Measurements from ENCODE around the gene CMTM5.
"Not testable (repeated sequence)": the region's sequence is repeated elsewhere in the genome, so short reads cannot be mapped to it uniquely, and the experiment has no call there.

Gene CMTM5

DNA sequence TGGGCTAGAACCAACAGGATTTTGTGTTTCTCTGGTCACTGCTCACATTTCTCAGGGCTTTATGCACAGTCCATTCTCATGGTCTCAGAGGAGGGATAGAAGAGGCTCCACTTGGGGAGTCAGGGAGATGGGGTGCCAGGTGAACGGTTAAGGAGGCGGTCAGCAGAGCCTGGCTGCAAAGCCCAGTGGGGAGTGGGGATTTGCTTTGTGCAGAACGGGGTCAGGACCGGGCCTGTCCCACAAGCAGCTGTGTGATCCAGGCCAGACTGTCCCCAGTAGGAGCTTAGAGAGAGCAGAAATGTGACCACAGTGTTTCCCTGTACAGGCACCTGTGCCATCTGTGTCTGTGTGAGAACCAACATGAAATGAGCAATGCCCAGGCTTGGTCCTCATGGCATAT lies 4.1 kb downstream of the CMTM5 start:
- no peaks in the 10 kb centered on the region for H3K9me3 ChIP-seq (ENCODE audit: control insufficient read depth, low read length)
- H3K9ac ChIP-seq (ENCODE audit: low read length), result no peak overlapping the region
- no peaks in the 10 kb centered on the region for H3K4me1 ChIP-seq (ENCODE audit: control insufficient read depth, insufficient read depth, low read length)
- H3K36me3 ChIP-seq (ENCODE audit: control insufficient read depth, insufficient read depth, low read length, severe bottlenecking), result no peaks in the 10 kb centered on the region
- no peak for DNase-seq (ENCODE audit: low read depth)
- peaks cover 75% of the 10 kb centered on the region for H3K27me3 ChIP-seq (replicated peaks; ENCODE audit: control insufficient read depth, insufficient read depth, low read length)
- no peak overlapping the region for H3K4me3 ChIP-seq (ENCODE audit: low read length)

GRCh38 chr14:23381871-23382270 lies 5.0 kb downstream of the CMTM5 start:
- H3K4me1 ChIP-seq (ENCODE audit: control insufficient read depth, insufficient read depth, low read length), result no peaks in the 10 kb centered on the region
- H3K27me3 ChIP-seq (replicated peaks; ENCODE audit: control insufficient read depth, insufficient read depth, low read length), result peaks cover 75% of the 10 kb centered on the region
- no peaks in the 10 kb centered on the region for H3K36me3 ChIP-seq (ENCODE audit: control insufficient read depth, insufficient read depth, low read length, severe bottlenecking)
- H3K9ac ChIP-seq (ENCODE audit: low read length), result no peak overlapping the region
- no peak for DNase-seq (ENCODE audit: low read depth)
- H3K4me3 ChIP-seq (ENCODE audit: low read length), result no peak overlapping the region
- no peaks in the 10 kb centered on the region for H3K9me3 ChIP-seq (ENCODE audit: control insufficient read depth, low read length)

DNA sequence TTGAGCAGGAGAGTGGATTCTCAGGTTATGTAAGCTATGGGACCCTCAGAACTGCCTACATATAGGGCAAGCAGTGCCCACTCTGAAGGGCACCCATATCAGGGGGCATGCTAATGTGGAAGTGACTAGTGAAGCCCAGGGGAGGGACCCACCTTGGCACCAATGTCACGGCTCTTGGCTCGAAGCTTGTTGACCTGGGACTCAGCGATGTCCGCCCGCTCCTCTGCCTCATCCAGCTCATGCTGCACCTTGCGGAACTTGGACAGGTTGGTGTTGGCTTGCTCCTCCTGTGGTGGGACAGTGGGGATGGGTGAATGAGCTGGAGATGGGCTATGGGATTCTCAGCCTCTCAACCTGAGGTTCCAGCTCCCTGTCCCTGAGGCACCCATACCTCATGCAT lies 5.4 kb downstream of the CMTM5 start:
- peaks cover 76% of the 10 kb centered on the region for H3K27me3 ChIP-seq (replicated peaks; ENCODE audit: control insufficient read depth, insufficient read depth, low read length)

DNA sequence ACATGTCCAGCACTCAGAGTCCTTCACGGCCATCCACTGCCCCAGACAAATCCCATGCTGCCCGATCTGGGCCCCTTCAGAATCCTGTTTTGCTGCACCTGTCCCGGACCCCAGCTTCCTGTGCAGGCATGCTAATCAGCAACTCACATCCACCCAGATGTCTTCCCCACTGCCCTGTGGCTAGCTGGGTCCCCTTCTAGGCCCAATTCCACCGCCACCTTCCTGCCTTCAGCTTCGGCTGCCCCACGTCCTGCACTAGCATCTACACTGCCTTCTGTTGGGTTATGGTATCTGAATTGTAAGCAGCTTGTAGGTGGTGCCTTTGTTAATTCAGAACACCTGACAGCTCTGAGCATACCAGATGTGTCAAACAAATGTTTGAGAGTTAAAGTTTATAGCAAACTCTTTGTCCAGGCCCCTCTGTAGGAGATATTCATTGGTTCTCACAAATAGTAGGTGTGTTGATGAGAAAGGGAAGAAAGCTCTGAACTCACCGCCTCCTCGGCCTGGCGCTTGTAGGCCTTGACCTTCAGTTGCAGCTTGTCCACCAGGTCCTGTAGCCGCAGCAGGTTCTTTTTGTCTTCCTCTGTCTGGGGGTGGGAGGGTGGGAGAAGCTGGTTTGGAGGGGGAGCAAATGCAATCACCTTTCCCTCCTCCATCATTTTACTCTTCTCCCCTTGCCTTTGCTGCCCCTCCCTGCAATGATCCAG lies 6.0 kb downstream of the CMTM5 start:
- no peak overlapping the region for H3K9ac ChIP-seq (ENCODE audit: low read length)
- peaks cover 79% of the 10 kb centered on the region for H3K27me3 ChIP-seq (replicated peaks; ENCODE audit: control insufficient read depth, insufficient read depth, low read length)
- DNase-seq (ENCODE audit: low read depth), result no peak
- no peaks in the 10 kb centered on the region for H3K9me3 ChIP-seq (ENCODE audit: control insufficient read depth, low read length)
- H3K4me1 ChIP-seq (ENCODE audit: control insufficient read depth, insufficient read depth, low read length), result no peaks in the 10 kb centered on the region
- no peaks in the 10 kb centered on the region for H3K36me3 ChIP-seq (ENCODE audit: control insufficient read depth, insufficient read depth, low read length, severe bottlenecking)
- no peak overlapping the region for H3K4me3 ChIP-seq (ENCODE audit: low read length)

More for the DNA sequence above, 5.4 kb downstream of the CMTM5 start:
- no peaks in the 10 kb centered on the region for H3K36me3 ChIP-seq (ENCODE audit: control insufficient read depth, insufficient read depth, low read length, severe bottlenecking)
- H3K9ac ChIP-seq (ENCODE audit: low read length), result no peak overlapping the region
- H3K4me3 ChIP-seq (ENCODE audit: low read length), result no peak overlapping the region
- H3K4me1 ChIP-seq (ENCODE audit: control insufficient read depth, insufficient read depth, low read length), result no peaks in the 10 kb centered on the region
- no peaks in the 10 kb centered on the region for H3K9me3 ChIP-seq (ENCODE audit: control insufficient read depth, low read length)
- no peak for DNase-seq (ENCODE audit: low read depth)

DNA sequence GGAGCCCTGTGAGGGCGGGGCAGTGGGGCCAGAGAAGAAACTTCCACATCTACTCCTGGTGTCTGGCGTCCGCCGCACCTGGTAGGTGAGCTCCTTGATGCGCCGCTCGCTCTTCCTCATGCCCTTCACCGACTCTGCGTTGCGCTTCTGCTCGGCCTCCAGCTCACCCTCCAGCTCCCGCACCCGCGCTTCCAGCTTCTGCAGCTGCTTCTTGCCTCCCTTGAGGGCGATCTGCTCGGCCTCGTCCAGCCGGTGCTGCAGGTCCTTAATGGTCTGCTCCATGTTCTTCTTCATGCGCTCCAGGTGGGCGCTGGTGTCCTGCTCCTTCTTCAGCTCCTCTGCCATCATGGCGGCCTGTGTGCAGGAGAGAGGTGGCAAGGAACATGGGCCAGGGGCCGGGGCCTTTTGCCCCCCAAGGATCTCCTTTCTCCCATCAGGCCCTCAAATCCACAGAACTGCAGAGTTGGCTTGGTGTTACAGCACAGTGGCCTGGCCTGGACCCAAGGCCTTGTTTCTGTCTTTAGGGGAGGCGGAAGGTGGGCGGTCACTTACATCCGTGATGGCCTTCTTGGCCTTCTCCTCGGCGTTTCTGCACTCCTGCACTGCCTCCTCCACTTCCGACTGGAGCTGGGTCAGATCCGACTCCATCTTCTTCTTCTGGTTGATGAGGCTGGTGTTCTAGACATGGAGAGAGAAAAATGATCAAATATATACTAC lies 7.7 kb downstream of the CMTM5 start:
- Histone ChIP-seq H3K27me3 (replicated peaks; ENCODE audit: control insufficient read depth, insufficient read depth, low read length) (peaks cover 75% of the 10 kb centered on the region), H3K36me3 (ENCODE audit: control insufficient read depth, insufficient read depth, low read length, severe bottlenecking) (no peaks in the 10 kb centered on the region), H3K9me3 (ENCODE audit: control insufficient read depth, low read length) (no peaks in the 10 kb centered on the region), H3K4me3 (ENCODE audit: low read length) (no peak overlapping the region), H3K9ac (ENCODE audit: low read length) (no peak overlapping the region), H3K4me1 (ENCODE audit: control insufficient read depth, insufficient read depth, low read length) (no peaks in the 10 kb centered on the region)
- no peak for DNase-seq (ENCODE audit: low read depth)

DNA sequence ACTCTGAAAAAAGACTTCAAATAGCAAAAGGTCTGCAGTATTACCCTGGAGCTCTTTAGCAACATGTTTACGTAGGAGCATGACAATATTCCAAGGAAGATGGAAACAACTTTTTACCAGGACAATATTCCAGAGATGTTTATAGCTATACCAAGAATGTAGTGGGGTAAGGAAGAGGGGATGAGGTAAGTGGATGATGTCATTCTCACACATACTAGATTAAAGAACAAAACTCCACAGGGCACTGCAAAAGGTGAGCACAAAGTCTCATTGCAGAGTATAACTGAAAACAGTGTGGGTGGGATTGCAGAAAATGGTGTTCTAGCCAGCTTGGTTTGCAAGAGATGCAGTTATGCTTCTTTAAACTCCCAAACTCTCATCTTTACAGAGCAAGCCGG lies 8.4 kb downstream of the CMTM5 start:
- Histone ChIP-seq H3K4me3 (ENCODE audit: low read length) (no peak overlapping the region), H3K9me3 (ENCODE audit: control insufficient read depth, low read length) (no peaks in the 10 kb centered on the region), H3K4me1 (ENCODE audit: control insufficient read depth, insufficient read depth, low read length) (no peaks in the 10 kb centered on the region), H3K9ac (ENCODE audit: low read length) (no peak overlapping the region), H3K27me3 (replicated peaks; ENCODE audit: control insufficient read depth, insufficient read depth, low read length) (peaks cover 69% of the 10 kb centered on the region), H3K36me3 (ENCODE audit: control insufficient read depth, insufficient read depth, low read length, severe bottlenecking) (no peaks in the 10 kb centered on the region)
- no peak for DNase-seq (ENCODE audit: low read depth)

GRCh38 chr14:23385642-23386265 lies 8.9 kb downstream of the CMTM5 start:
- H3K27me3 ChIP-seq (replicated peaks; ENCODE audit: control insufficient read depth, insufficient read depth, low read length), result peaks cover 68% of the 10 kb centered on the region
- no peaks in the 10 kb centered on the region for H3K36me3 ChIP-seq (ENCODE audit: control insufficient read depth, insufficient read depth, low read length, severe bottlenecking)
- no peak for DNase-seq (ENCODE audit: low read depth)
- no peak overlapping the region for H3K4me3 ChIP-seq (ENCODE audit: low read length)
- no peak overlapping the region for H3K9ac ChIP-seq (ENCODE audit: low read length)
- H3K4me1 ChIP-seq (ENCODE audit: control insufficient read depth, insufficient read depth, low read length), result no peaks in the 10 kb centered on the region
- no peaks in the 10 kb centered on the region for H3K9me3 ChIP-seq (ENCODE audit: control insufficient read depth, low read length)

GRCh38 chr14:23386266-23386657 lies 9.4 kb downstream of the CMTM5 start:
- H3K4me1 ChIP-seq (ENCODE audit: control insufficient read depth, insufficient read depth, low read length); H3K9me3 ChIP-seq (ENCODE audit: control insufficient read depth, low read length); DNase-seq (ENCODE audit: low read depth); H3K9ac ChIP-seq (ENCODE audit: low read length); H3K36me3 ChIP-seq (ENCODE audit: control insufficient read depth, insufficient read depth, low read length, severe bottlenecking); H3K4me3 ChIP-seq (ENCODE audit: low read length): not testable (repeated sequence)
- H3K27me3 ChIP-seq (replicated peaks; ENCODE audit: control insufficient read depth, insufficient read depth, low read length), result peaks cover 68% of the 10 kb centered on the region

DNA sequence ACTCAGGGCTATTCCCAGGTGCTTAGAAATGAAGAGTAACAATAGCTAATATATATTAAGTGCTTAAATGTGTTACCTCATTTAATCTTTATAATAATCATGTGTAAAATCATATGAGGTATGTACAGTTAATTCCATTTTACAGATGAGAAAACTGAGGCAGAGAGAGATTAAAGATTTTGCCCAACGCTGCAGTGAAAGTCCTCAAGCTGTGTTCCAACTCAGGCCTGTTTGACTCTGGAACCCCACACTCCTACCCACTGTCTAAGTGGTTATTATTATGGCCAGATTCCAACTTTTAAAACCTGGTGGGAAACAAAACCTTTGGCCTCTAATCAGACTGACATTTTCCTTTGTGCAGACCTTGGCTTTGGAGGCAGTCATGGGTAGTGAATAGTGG lies 10.2 kb downstream of the CMTM5 start:
- DNase-seq (ENCODE audit: low read depth), result no peak
- Histone ChIP-seq H3K9me3 (ENCODE audit: control insufficient read depth, low read length) (no peaks in the 10 kb centered on the region), H3K36me3 (ENCODE audit: control insufficient read depth, insufficient read depth, low read length, severe bottlenecking) (no peaks in the 10 kb centered on the region), H3K4me1 (ENCODE audit: control insufficient read depth, insufficient read depth, low read length) (no peaks in the 10 kb centered on the region), H3K27me3 (replicated peaks; ENCODE audit: control insufficient read depth, insufficient read depth, low read length) (peaks cover 62% of the 10 kb centered on the region), H3K9ac (ENCODE audit: low read length) (no peak overlapping the region), H3K4me3 (ENCODE audit: low read length) (no peak overlapping the region)

DNA sequence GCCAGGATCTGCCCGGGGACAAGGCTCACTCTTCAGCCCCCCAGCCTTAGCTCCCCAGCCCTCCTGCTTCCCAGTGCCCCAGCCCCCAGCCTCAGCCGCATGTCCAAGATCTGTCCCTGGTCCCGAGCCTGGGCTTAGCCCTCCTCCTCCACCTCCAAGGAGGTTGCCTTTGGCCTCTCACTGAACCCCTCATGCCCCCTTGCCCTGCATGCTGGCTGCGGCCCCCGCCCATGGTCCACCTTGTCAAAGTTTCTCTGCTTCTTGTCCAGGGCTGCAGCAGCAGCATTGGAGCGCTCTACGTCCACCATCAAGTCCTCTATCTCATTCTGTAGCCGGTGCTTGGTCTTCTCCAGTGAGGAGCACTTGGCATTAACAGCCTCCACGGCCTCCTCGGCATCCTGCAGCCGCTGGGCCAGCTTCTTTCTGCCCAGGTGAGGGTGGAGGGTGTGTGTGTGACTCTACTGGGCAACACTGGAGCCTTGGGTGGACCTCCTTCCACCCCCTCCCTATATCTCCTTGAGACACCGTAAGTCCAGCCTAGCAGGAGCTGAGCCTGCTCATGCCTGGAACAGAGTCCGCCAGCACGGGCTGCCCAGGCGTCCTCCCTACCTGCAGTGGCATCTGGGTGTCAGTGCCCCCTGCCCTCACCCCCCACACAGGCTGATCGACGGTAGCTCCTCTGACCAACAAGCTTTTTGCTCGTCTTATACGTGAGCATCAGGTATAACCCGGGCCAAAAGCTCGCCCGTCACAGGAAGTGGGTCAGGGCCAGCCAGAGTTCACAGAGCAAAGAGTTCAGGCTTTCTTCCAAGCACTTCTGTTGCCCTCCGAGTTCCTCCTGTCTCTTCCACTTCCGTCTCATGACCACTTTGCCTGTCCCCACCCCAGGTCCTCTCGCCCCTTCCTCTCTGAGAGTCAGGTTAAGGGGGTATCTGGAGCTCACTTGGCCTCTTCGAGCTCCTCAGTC lies 11.4 kb downstream of the CMTM5 start:
- no peak overlapping the region for H3K9ac ChIP-seq (ENCODE audit: low read length)
- H3K9me3 ChIP-seq (ENCODE audit: control insufficient read depth, low read length), result no peaks in the 10 kb centered on the region
- no peak overlapping the region for H3K4me3 ChIP-seq (ENCODE audit: low read length)
- H3K4me1 ChIP-seq (ENCODE audit: control insufficient read depth, insufficient read depth, low read length), result no peaks in the 10 kb centered on the region
- H3K27me3 ChIP-seq (replicated peaks; ENCODE audit: control insufficient read depth, insufficient read depth, low read length), result peaks cover 60% of the 10 kb centered on the region
- no peaks in the 10 kb centered on the region for H3K36me3 ChIP-seq (ENCODE audit: control insufficient read depth, insufficient read depth, low read length, severe bottlenecking)
- DNase-seq (ENCODE audit: low read depth), result no peak

DNA sequence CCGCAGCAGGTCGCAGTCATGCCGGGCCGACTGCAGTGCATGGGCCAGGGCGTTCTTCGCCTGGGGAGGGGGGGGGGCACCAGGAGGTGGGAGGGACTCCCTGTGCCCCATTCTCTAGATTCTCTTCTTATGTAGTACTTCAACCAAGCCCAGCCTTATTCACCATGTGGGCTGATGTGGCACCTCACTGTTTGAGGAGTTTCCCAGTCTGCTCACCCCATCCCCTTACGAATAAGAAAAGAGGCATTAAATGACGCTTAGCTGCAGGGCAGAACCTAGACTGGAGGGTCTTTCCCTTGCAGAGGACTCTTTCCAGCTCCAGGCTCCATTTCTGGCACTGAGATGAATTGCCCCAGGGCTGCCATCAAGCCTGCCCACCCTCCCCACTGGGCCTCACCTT lies 12.2 kb downstream of the CMTM5 start:
- Histone ChIP-seq H3K4me3 (ENCODE audit: low read length) (no peak overlapping the region), H3K9me3 (ENCODE audit: control insufficient read depth, low read length) (no peaks in the 10 kb centered on the region)
- DNase-seq (ENCODE audit: low read depth), result no peak

More for the DNA sequence above, 12.2 kb downstream of the CMTM5 start:
- H3K9ac ChIP-seq (ENCODE audit: low read length), result no peak overlapping the region
- H3K4me1 ChIP-seq (ENCODE audit: control insufficient read depth, insufficient read depth, low read length), result no peaks in the 10 kb centered on the region
- peaks cover 58% of the 10 kb centered on the region for H3K27me3 ChIP-seq (replicated peaks; ENCODE audit: control insufficient read depth, insufficient read depth, low read length)
- H3K36me3 ChIP-seq (ENCODE audit: control insufficient read depth, insufficient read depth, low read length, severe bottlenecking), result no peaks in the 10 kb centered on the region

Data from adipocyte (in vitro differentiated cells).